Measurements from ENCODE around the gene SLC41A1. TPM values are rescaled to one million over a fixed set of nuclear protein-coding genes. Genes with fewer than 3 reads are reported as not detected.

Gene SLC41A1
- total and polyA plus RNA-seq, 9 of the 15 experiments (the other 6 are each of a cell fraction or from before 2014, with no cell fraction given) = 4.1 to 29.3 (median 11.4) TPM

DNA sequence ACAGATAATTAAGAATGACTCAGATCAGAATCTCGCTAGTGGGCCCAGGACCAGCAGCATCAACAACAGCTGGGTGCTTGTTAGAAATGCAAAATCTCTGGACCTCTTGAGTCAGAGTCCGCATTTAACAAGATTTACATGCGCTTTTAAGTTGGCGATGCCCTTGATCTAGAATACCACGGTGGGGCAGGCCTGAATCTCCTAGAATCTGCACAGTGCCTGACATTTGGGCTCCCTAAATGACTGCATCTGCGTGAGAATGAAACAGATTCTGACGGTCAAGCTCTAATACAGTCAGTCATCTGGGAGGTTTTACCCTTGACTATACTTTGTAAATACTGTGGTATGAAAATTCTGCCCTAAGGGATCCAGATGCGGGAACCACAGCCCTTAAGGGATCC, 20.5 kb downstream of the SLC41A1 start:
- BruUV-seq (replicated peaks) = no TSS peak
- peaks cover 54% of the 10 kb centered on the region for H3K36me3 ChIP-seq (ENCODE audit: control insufficient read depth, insufficient read depth, low read length)
- H3K4me3 ChIP-seq = no peak overlapping the region
- ChIA-PET CTCF (ENCODE audit: low intra/inter-chr PET ratio) (interaction anchor here (0.6 to 3.2 kb wide), 7 partner anchors 20 to 223 kb away, joined by 3 to 33 read pairs (median 6); no protein-coding TSS in a partner anchor), POLR2A (interaction anchor here (0.7 to 4.0 kb wide), 5 partner anchors 17 to 185 kb away, joined by 3 to 20 read pairs (median 4); partner anchors contain the start of gene RAB29)
- 71% methylated on average over 8 of the region's 8 CpGs for WGBS (ENCODE audit: insufficient coverage, low coverage, missing lambda C conversion rate)
- H3K4me1 ChIP-seq (replicated peaks in 1 of 2; ENCODE audit: control insufficient read depth in 2 of 2, insufficient read depth in 2 of 2, low read length in 2 of 2) = peaks cover 6% of the 10 kb centered on the region in 2 experiments; a peak in 4 of 5 replicates
- no peak overlapping the region for H3K9ac ChIP-seq (ENCODE audit: insufficient read depth in 1 of 2, low read depth in 2 of 2, low read length in 2 of 2)
- no peak overlapping the region for H2AFZ ChIP-seq (ENCODE audit: low read depth, low read length)
- FAIRE-seq = no peak
- H3K79me2 ChIP-seq (ENCODE audit: control insufficient read depth, insufficient read depth, low read length) = no peaks in the 10 kb centered on the region
- no peaks in the 10 kb centered on the region for H3K9me3 ChIP-seq (replicated peaks; ENCODE audit: control insufficient read depth, insufficient read depth, low read depth, low read length)
- H3K27me3 ChIP-seq (ENCODE audit: control insufficient read depth in 2 of 2, insufficient read depth in 2 of 2, low read length in 2 of 2) = no peaks in the 10 kb centered on the region
- no peaks in the 10 kb centered on the region for H3K9me1 ChIP-seq (ENCODE audit: control insufficient read depth, insufficient read depth, low read length)
- H3K27ac ChIP-seq (ENCODE audit: extremely low read depth, low read depth, low read length) = no peak overlapping the region
- ATAC-seq = no peak
- intact Hi-C loops (cut with micrococcal nuclease) (no loop called here), in situ Hi-C loops (cut with MboI) (loop anchor here (5.0 kb wide), 2 partner anchors 135 to 320 kb away; no protein-coding TSS in a partner anchor)
- 0 out of 2 replicates have a peak, but pooled peaks cover 6% of the 10 kb centered on the region for H4K20me1 ChIP-seq (replicated peaks; ENCODE audit: control insufficient read depth, insufficient read depth, low read length)
- no peak overlapping the region for H3K4me2 ChIP-seq (ENCODE audit: insufficient read depth, low read length)
- DNase-seq (ENCODE audit: extremely low read depth in 1 of 4, low spot score in 3 of 4) = no peak
- no peak for TF ChIP-seq ZBTB8A (IDR thresholded peaks at IDR 0.05; ENCODE audit: partially characterized antibody)
- TF ChIP-seq ZNF589 (CRISPR knock-in tag; IDR thresholded peaks at IDR 0.05; ENCODE audit: low read depth) = no peak
- TF ChIP-seq ZKSCAN8 (CRISPR knock-in tag; IDR thresholded peaks at IDR 0.05) = no peak
- no peak for TF ChIP-seq ZNF830 (CRISPR knock-in tag; IDR thresholded peaks at IDR 0.05)
- TF ChIP-seq LCOR (CRISPR knock-in tag; IDR thresholded peaks at IDR 0.05) = no peak
- no peak for TF ChIP-seq KAT8 (IDR thresholded peaks at IDR 0.05; ENCODE audit: low read depth)
- no peak for TF ChIP-seq DACH1 (IDR thresholded peaks at IDR 0.05; ENCODE audit: partially characterized antibody)
- TF ChIP-seq SMC3 (conservative IDR thresholded peaks at IDR 0.05; ENCODE audit: insufficient read depth, low read depth, low read length) = no peak
- no peak for TF ChIP-seq CREB5 (CRISPR knock-in tag; IDR thresholded peaks at IDR 0.05)
- TF ChIP-seq CBFB (CRISPR knock-in tag; IDR thresholded peaks at IDR 0.05) = no peak
- no peak for TF ChIP-seq ZSCAN32 (CRISPR knock-in tag; IDR thresholded peaks at IDR 0.05)
- TF ChIP-seq TSHZ1 (CRISPR knock-in tag; IDR thresholded peaks at IDR 0.05) = no peak
- TF ChIP-seq CCNT2 (IDR thresholded peaks at IDR 0.05; ENCODE audit: borderline replicate concordance, extremely low read depth, insufficient read length, low read depth, low read length) = no peak
- no peak for TF ChIP-seq CREB3 (tag; conservative IDR thresholded peaks at IDR 0.05; ENCODE audit: low read depth)
- no peak for TF ChIP-seq HOMEZ (CRISPR knock-in tag; IDR thresholded peaks at IDR 0.05)
- no peak for TF ChIP-seq ZNF444 (CRISPR knock-in tag; IDR thresholded peaks at IDR 0.05)

Data from K562 (cell line).